ENCODE data around the gene TAS2R3.

TAS2R3 gene

DNA sequence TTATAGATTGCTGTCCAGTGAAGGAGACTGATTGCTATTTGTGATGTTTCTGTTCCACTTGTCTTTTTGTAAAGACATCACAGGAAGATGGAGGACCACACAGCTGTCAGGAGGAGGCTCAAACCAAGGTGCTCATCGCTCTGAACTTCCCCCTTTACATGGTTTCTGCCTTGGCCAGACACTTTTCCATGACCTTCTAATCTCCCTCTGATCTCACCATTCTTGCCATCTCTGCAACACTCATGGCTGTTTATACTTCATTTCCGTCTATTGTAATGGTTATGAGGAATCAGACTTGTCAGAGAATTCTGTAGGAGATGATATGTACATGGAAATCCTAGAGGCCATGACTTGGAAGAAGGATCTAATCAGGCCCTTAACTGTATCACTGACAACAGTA lies 24.4 kb downstream of the TAS2R3 start:
- DNase-seq, result no peak

DNA sequence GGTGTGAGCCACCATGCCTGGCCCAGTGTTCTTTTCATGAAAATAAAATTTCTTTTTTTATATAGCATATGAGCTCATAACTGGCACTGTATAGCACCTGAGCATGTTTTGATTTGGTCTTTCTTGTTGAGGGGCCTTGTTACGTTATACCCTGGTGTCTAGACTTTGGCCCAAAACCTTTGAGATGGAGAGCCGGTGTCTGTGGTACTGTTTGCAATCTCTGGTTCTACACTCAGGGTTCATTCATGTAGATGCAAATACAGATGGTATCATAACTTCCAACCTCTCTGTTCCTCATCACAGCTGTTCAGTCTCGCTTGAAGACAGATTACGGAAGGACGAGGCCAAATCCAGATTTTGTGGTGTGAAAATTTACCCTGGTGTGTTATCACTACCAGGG lies 26.0 kb downstream of the TAS2R3 start, which contains the start of gene TAS2R5:
TSS of gene TAS2R5 (plus strand) at position 301 of the 400 bp plus-strand sequence. CDS start 145 bp downstream, outside the sequence.
- DNase-seq, result no peak

DNA sequence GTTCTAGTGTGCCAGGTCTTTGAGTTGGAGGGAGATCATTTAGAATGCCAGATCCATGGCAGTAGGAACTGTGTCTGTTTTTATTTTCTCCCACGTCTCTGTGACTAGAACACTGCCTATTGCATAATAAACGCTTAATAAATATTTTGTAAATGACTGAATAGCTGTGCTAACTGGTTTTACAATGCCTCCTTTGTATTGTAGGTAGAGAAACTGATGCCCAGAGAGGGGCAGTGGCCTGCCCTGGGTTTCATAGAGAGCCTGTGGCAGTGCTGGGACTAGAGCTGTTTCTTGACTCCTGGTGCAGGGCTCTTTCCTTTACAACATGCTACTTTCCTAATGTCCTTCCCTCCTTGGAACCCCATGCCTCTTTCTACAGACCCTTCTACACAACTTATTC lies 28.6 kb downstream of the TAS2R3 start:
- no peak for DNase-seq

All from DMS 273 treated with DMSO at 0.1 percent for 48 hours (cell line).